ENCODE data around the gene SLC4A7.

SLC4A7 gene

GRCh38 chr3:27385504-27385903 lies 98.7 kb downstream of the SLC4A7 start:
- Histone ChIP-seq H3K27me3 (ENCODE audit: insufficient read depth, poor library complexity, severe bottlenecking) (no peaks in the 10 kb centered on the region), H3K27ac (replicated peaks) (no peak overlapping the region), H3K4me3 (replicated peaks; ENCODE audit: insufficient read depth, low read length) (no peak overlapping the region)
- DNase-seq (ENCODE audit: low read depth in 1 of 2, low spot score in 1 of 2) = no peak
- no peak for TF ChIP-seq CTCF (IDR thresholded peaks at IDR 0.05; ENCODE audit: insufficient read depth, low read length)
- TF ChIP-seq SPI1 (IDR thresholded peaks at IDR 0.05; ENCODE audit: borderline replicate concordance, low read depth) = peak; percentile 44; the same call in 1 of the 2 replicates

GRCh38 chr3:27384191-27384590 lies 100.0 kb downstream of the SLC4A7 start:
- TF ChIP-seq REST (IDR thresholded peaks at IDR 0.05; ENCODE audit: insufficient replicate concordance, low read depth) (no peak), POLR2AphosphoS5 (IDR thresholded peaks at IDR 0.05; ENCODE audit: low read depth) (no peak), CTCF (IDR thresholded peaks at IDR 0.05; ENCODE audit: insufficient read depth, low read length) (no peak), GABPA (IDR thresholded peaks at IDR 0.05; ENCODE audit: low read depth) (no peak), SPI1 (IDR thresholded peaks at IDR 0.05; ENCODE audit: borderline replicate concordance, low read depth) (no peak)
- no peak overlapping the region for H3K4me3 ChIP-seq (replicated peaks; ENCODE audit: insufficient read depth, low read length)
- no peaks in the 10 kb centered on the region for H3K27me3 ChIP-seq (ENCODE audit: insufficient read depth, poor library complexity, severe bottlenecking)
- no peak for DNase-seq (ENCODE audit: low read depth in 1 of 2, low spot score in 1 of 2)
- no peak overlapping the region for H3K27ac ChIP-seq (replicated peaks)

GRCh38 chr3:27380433-27381357 lies 103.5 kb downstream of the SLC4A7 start:
- DNase-seq (ENCODE audit: low read depth in 1 of 2, low spot score in 1 of 2) = no peak
- TF ChIP-seq GABPA (IDR thresholded peaks at IDR 0.05; ENCODE audit: low read depth) = no peak
- TF ChIP-seq SPI1 (IDR thresholded peaks at IDR 0.05; ENCODE audit: borderline replicate concordance, low read depth) = no peak
- TF ChIP-seq POLR2AphosphoS5 (IDR thresholded peaks at IDR 0.05; ENCODE audit: low read depth) = no peak
- TF ChIP-seq CTCF (IDR thresholded peaks at IDR 0.05; ENCODE audit: insufficient read depth, low read length) = no peak
- no peak for TF ChIP-seq REST (IDR thresholded peaks at IDR 0.05; ENCODE audit: insufficient replicate concordance, low read depth)
- H3K27me3 ChIP-seq (ENCODE audit: insufficient read depth, poor library complexity, severe bottlenecking) = no peaks in the 10 kb centered on the region
- H3K4me3 ChIP-seq (replicated peaks; ENCODE audit: insufficient read depth, low read length) = no peak overlapping the region
- H3K27ac ChIP-seq (replicated peaks) = no peak overlapping the region

All from HL-60 (cell line).